Stomach (tissue), 8 donors: ENCODE results near the gene SLC29A1. TPM values are rescaled to one million over a fixed set of nuclear protein-coding genes. Genes with fewer than 3 reads are reported as not detected.

Experiments
- polyA plus RNA-seq, 3 donors: library from polyadenylated mRNA; stranded (reverse); fragments of 200-250 nt; gene quantifications; one replicate each; pipeline ENCODE4 v1.2.3, GENCODE V29; 2013
- small RNA-seq, 4 donors: library from RNA; depleted of rRNA; stranded (forward); fragments of <200 nt; gene quantifications; one replicate each; pipeline ENCODE3, GENCODE V24; 2016
- total RNA-seq, 5 donors: library from RNA; depleted of rRNA; stranded (reverse); fragments of >200 nt; gene quantifications; one replicate each; pipeline versions ENCODE4 v1.1.0 to v1.2.3, GENCODE V29; 2014 to 2016
- donor health status: healthy with polysubstance abuse.
- donor health status: Bipolar disorder and iron deficiency.
- donor health status: healthy.

The SLC29A1 gene
- total and polyA plus RNA-seq, 8 donors: 22.6 to 217 (median 36.2) TPM

Small RNAs within 50 kb of the gene (small RNA-seq; reads per million reads assigned to genes)
- gene RN7SL811P: 0 reads per million in 4 donors

Other genes with a start within 250 kb of the SLC29A1 start
- 10 to 100 TPM; 17.0 to 59.1 (median 37.3) TPM for gene MRPL14, start 96.1 kb upstream of the SLC29A1 start, total RNA-seq
- 10 to 100 TPM; 61.1 to 82.3 (median 78.7) TPM for gene MRPL14, start 96.1 kb upstream of the SLC29A1 start, polyA plus RNA-seq
- gene TMEM63B, start 96.0 kb upstream of the SLC29A1 start, total RNA-seq: 10 to 100 TPM; 20.7 to 90.6 (median 57.8) TPM
- 10 to 100 TPM in 2 of 3 donors, 1 to 10 TPM in 1; 5.5 to 16.8 (median 14.8) TPM for gene TMEM63B, start 96.0 kb upstream of the SLC29A1 start, polyA plus RNA-seq
- under 1 TPM in 1 of 5 donors, not detected in 4; 0.18 TPM for gene CAPN11, start 64.8 kb upstream of the SLC29A1 start, total RNA-seq
- gene CAPN11, start 64.8 kb upstream of the SLC29A1 start, polyA plus RNA-seq: under 1 TPM in 2 of 3 donors, not detected in 1; 0.15 to 0.19 TPM
- not detected for gene MYMX, start 6.7 kb upstream of the SLC29A1 start, total RNA-seq
- 1 to 10 TPM in 1 of 3 donors, under 1 TPM in 1, not detected in 1; 0.95 to 3.4 TPM for gene MYMX, start 6.7 kb upstream of the SLC29A1 start, polyA plus RNA-seq
- 100 to 1,000 TPM; 168 to 414 (median 370) TPM for gene HSP90AB1, start 23.5 kb downstream of the SLC29A1 start, total RNA-seq
- 100 to 1,000 TPM; 267 to 549 (median 348) TPM for gene HSP90AB1, start 23.5 kb downstream of the SLC29A1 start, polyA plus RNA-seq
- 10 to 100 TPM in 4 of 5 donors, 1 to 10 TPM in 1; 1.4 to 60.1 (median 27.0) TPM for gene SLC35B2, start 33.9 kb downstream of the SLC29A1 start, total RNA-seq
- 10 to 100 TPM in 2 of 3 donors, 1 to 10 TPM in 1; 7.3 to 17.2 (median 16.6) TPM for gene SLC35B2, start 33.9 kb downstream of the SLC29A1 start, polyA plus RNA-seq
- 10 to 100 TPM in 1 of 5 donors, 1 to 10 TPM in 1, under 1 TPM in 1, not detected in 2; 0.89 to 23.5 (median 3.5) TPM for gene NFKBIE, start 42.0 kb downstream of the SLC29A1 start, total RNA-seq
- 10 to 100 TPM in 2 of 3 donors, 1 to 10 TPM in 1; 9.9 to 14.2 (median 10.6) TPM for gene NFKBIE, start 42.0 kb downstream of the SLC29A1 start, polyA plus RNA-seq
- under 1 TPM in 2 of 5 donors, not detected in 3; 0.18 to 0.29 TPM for gene TMEM151B, start 46.9 kb downstream of the SLC29A1 start, total RNA-seq
- under 1 TPM in 2 of 3 donors, not detected in 1; 0.12 to 0.28 TPM for gene TMEM151B, start 46.9 kb downstream of the SLC29A1 start, polyA plus RNA-seq
- 10 to 100 TPM in 2 of 5 donors, 1 to 10 TPM in 3; 6.4 to 19.3 (median 8.0) TPM for gene AARS2, start 89.8 kb downstream of the SLC29A1 start, total RNA-seq
- gene AARS2, start 89.8 kb downstream of the SLC29A1 start, polyA plus RNA-seq: 1 to 10 TPM; 2.9 to 4.2 (median 3.1) TPM
- not detected for gene SPATS1, start 119.1 kb downstream of the SLC29A1 start, total RNA-seq
- not detected for gene SPATS1, start 119.1 kb downstream of the SLC29A1 start, polyA plus RNA-seq
- 10 to 100 TPM in 3 of 5 donors, 1 to 10 TPM in 2; 4.9 to 29.2 (median 10.3) TPM for gene CDC5L, start 164.1 kb downstream of the SLC29A1 start, total RNA-seq
- 1 to 10 TPM; 5.4 to 6.4 (median 6.4) TPM for gene CDC5L, start 164.1 kb downstream of the SLC29A1 start, polyA plus RNA-seq